Caki2 (cell line): Measurements from ENCODE around the gene SSX7. TPM values are rescaled to one million over a fixed set of nuclear protein-coding genes. Genes with fewer than 3 reads are reported as not detected.
A peak's percentile ranks its signal among the peaks of the same experiment; 100 is the strongest.
"Not testable (repeated sequence)": the region's sequence is repeated elsewhere in the genome, so short reads cannot be mapped to it uniquely, and the experiment has no call there.

Experiments used
- DNase-seq: peaks from one replicate; pipeline ENCODE4 v3.0.0-alpha.2; 2015; ENCODE audit warnings: low read depth
- in situ Hi-C: cut with HindIII; loops from 2 replicates; pipeline ENCODE4 v1.10.0; 2016; ENCODE audit warnings: low sequenced_read_pairs, low pct_unique_long_range_greater_than_20kb, mixed read lengths
- total RNA-seq: library from RNA; depleted of rRNA; stranded (reverse); fragments of >200 nt; shearing (Covaris generic); gene quantifications from 2 replicates; pipeline ENCODE4 v1.2.3, GENCODE V29; 2014; ENCODE audit warnings: low replicate concordance; rRNA removed

The SSX7 gene
- not detected in 2 replicates for total RNA-seq

DNA sequence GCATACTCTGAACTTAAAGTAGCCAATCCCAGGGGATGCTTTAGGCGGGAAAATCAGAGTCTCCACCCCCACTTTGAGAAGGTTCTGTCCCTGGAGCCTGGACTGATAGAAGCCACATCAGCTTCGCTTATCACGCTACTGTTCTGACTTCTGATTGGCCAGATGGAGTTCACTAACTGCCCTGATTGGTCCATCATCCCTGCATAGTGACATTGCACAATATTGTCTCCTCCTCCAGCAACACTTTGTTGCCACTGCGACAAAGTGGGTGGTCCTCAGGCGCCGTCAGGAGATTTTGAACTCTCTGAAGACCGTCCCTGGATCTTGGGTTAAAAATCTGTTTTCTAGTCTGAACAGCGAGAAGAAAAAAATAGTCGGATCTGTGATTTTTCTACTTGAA, at the start of gene SSX7:
SSX7 (minus strand) TSS at position 101 of the 400 bp plus-strand sequence. CDS start 1,428 bp downstream, outside the sequence.
- in situ Hi-C loops, DNase-seq: not testable (repeated sequence)

DNA sequence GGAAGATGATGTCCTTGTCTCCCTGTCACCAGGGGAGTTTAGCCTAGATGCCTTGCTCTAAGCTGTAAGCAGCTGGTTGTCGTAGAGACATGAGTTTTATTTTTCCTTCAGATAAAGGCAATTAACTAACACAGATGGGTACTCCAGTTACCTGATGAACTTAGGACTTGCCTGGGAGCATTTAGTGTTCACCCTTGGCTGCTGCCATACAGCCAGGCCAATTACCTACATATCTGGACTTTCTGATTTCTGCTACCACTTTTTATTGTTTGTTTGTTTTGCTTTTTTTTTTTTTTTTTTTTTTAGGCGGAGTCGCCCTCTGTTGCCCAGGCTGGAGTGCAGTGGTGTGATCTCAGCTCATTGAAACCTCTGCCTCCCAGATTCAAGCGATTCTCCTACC, 37.3 kb upstream of the SSX7 start:
- in situ Hi-C loops, DNase-seq: not testable (repeated sequence)

- DNase-seq, in situ Hi-C loops: not testable (repeated sequence)
These were observed 7.5 kb upstream of the SSX7 start for GRCh38 chrX:52662218-52662617.

DNA sequence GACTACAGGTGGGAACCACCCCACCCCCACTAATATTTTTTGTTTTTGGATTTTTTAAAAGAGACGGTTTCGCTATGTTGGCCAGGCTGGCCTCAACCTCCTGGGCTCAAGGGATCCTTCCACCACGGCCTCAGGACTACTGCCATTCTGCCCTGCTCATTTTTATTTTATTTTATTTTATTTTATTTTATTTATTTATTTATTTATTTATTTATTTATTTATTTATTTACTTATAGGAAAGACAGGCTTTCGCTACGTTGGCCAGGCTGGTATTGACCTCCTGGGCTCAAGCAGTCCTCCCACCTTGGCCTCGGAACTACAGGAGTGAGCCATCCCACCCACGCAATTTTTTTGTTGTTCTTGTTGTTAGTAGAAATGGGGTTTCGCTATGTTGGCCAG, 775 bp upstream of the SSX7 start:
- DNase-seq, in situ Hi-C loops: not testable (repeated sequence)

DNA sequence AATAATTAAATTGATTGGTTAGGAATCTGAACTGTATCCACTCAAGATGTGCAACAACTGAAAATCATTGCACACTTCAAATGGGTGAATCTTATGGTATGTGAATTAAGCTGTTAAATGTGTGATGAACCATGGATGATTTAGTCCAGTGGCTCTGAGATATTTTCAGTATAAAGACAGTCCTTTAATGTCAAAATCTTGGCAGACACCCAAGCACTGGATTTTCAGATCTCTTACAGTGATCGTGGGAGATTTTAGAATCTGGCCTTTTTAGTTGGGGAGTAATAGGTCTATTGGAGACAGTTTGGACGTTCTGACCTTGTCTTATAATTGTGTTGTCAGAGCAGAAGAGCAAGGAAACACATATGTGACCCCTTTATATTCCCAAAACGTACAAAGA, 4.0 kb downstream of the SSX7 start:
- DNase-seq, result peak; percentile 50
- in situ Hi-C loops, result not testable (repeated sequence)

DNA sequence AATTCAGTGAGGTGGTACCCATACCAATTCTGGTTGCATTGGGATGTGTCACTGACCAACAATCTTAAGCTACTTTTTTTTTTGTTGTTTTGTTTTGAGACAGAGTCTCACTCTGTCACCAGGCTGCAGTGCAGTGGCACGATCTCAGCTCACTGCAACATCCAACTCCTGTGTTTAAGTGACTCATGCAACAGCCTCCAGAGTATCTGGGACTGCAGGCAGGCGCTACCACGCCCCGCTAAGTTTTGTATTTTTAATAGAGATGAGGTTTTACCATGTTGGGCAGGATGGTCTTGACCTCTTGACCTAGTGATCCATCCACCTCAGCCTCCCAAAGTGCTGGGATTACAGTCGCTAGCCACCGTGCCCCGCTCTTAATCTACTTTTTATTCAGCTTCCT, 5.7 kb downstream of the SSX7 start:
- DNase-seq, result peak; percentile 82
- in situ Hi-C loops, result not testable (repeated sequence)

DNA sequence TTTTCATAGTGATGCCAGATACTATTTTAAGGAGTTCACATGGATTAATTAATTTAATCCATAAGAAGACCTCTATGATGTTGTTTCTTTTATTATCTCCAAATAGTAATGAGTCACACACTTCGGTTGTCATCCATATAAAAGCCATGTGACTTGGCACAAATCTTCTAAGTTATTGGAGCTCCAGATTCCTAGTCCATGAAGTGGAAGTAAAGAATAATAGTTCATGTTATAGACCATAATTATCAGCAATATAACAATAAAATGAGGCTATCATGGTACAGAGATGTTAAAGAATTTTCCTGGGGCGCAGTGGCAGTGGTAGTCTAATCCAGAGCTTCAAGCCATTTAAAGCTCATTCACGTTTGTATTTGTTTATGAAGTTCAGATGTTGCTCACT, 26.2 kb downstream of the SSX7 start:
- in situ Hi-C loops, DNase-seq: not testable (repeated sequence)

DNA sequence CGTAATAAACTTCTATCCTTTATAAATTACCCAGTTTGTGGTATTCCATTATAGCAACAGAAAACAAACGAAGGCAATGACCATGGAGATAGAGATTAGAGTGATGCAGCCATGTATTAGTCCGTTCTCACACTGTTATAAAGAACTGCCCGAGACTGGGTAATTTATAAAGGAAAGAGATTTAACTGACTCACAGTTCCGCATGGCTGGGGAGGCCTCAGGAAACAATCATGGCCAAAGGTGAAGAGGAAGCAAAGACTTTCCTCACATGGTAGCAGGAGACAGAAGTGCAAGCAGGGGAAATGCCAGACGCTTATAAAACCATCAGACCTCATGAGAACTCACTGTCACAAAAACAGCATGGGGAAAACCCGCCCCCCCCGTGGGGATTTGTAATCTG, 34.0 kb downstream of the SSX7 start:
- in situ Hi-C loops, result not testable (repeated sequence)
- peak; percentile 81 for DNase-seq

DNA sequence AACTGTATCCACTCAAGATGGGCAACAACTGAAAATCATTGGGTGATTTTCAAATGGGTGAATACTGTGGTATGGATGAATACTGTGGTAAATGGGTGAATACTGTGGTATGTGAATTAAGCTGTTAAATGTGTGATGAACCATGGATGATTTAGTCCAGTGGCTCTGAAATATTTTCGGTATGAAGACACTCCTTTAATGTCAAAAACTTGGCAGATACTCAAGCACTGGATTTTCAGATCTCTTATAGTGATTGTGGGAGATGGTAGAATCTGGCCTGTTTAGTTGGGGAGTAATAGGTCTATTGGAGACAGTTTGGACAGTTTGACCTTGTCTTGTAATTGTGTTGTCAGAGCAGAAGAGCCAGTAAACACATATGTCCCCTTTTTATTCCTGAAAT, 45.7 kb downstream of the SSX7 start:
- in situ Hi-C loops, result no loop called here
- peak; percentile 65 for DNase-seq

DNA sequence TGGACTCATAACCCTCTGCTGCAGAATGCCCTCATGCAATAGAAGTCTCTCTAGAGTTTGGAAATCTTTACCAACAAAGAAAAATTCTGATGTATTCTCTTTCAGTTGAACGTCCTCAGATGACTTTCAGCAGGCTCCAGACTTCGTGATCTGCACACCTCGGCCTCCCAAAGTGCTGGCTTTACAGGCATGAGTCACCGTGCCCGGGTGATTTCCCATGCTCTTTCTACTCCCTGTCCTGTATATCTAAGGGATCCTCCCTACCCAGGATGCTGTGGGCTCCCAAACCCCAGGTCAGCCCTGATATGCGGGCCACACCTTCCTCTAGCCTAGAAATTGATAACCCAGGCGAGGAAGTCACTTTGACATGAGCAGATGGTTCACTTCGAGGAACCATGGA, 51.5 kb downstream of the SSX7 start:
- in situ Hi-C loops, result not testable (repeated sequence)

GRCh38 chrX:52598886-52599285, 55.8 kb downstream of the SSX7 start:
- DNase-seq, result no peak
- in situ Hi-C loops, result no loop called here

More for the DNA sequence above, 51.5 kb downstream of the SSX7 start:
- DNase-seq, result peak; percentile 69

- DNase-seq, result no peak
- in situ Hi-C loops, result no loop called here
These were observed 60.0 kb downstream of the SSX7 start for GRCh38 chrX:52594658-52595057.

Other genes with a start within 250 kb of the SSX7 start
- gene XAGE1A, start 159.1 kb downstream of the SSX7 start, total RNA-seq, result not detected in 2 replicates
- not detected in 2 replicates for gene XAGE1B, start 137.8 kb downstream of the SSX7 start, total RNA-seq
- 0.32 TPM in 1 of 2 replicates, not detected in the other for gene SSX2, start 52.3 kb upstream of the SSX7 start, total RNA-seq
- 0.24 TPM in 1 of 2 replicates, not detected in the other for gene SSX2B, start 96.4 kb upstream of the SSX7 start, total RNA-seq
- gene SPANXN5, start 142.5 kb upstream of the SSX7 start, total RNA-seq, result 0.38 TPM in 1 of 2 replicates, not detected in the other
- gene XAGE5, start 156.4 kb upstream of the SSX7 start, total RNA-seq, result not detected in 2 replicates
- not detected in 2 replicates for gene XAGE3, start 213.2 kb upstream of the SSX7 start, total RNA-seq
- gene FAM156B, start 242.4 kb upstream of the SSX7 start, total RNA-seq, result 29.0 and 32.1 TPM in 2 replicates